Neural cell (in vitro differentiated cells): ENCODE data around the gene USH1C. TPM values are rescaled to one million over a fixed set of nuclear protein-coding genes. Genes with fewer than 3 reads are reported as not detected.

Experiments used
- H2AFZ ChIP-seq: fragments of 200-600, 300-800 bp; sonication (generic), shearing (Covaris generic); 2 replicates; pipeline ENCODE4 v1.6.0; 2014; ENCODE audit warnings: low read depth, mild to moderate bottlenecking, antibody characterized with exemption, low read length, moderate library complexity
- H3F3A ChIP-seq: fragments of 200-600 bp; shearing (Covaris generic); 2 replicates; pipeline ENCODE4 v1.6.1; 2016; ENCODE audit warnings: mild to moderate bottlenecking, moderate library complexity, mixed read lengths, antibody characterized with exemption, low read length; ENCODE audit not compliant: insufficient read depth, poor library complexity, severe bottlenecking
- H3K27ac ChIP-seq: fragments of 200-600, 300-800 bp; sonication (generic), shearing (Covaris generic); 2 replicates; pipeline ENCODE4 v1.5.1; 2014; ENCODE audit warnings: mild to moderate bottlenecking, low read length, moderate library complexity
- H3K27me3 ChIP-seq: fragments of 300-800, 200-600 bp; sonication (generic), shearing (Covaris generic); 2 replicates; pipeline ENCODE4 v1.6.0; 2014; ENCODE audit warnings: mild to moderate bottlenecking, low read depth, low read length, moderate library complexity; ENCODE audit not compliant: insufficient read depth
- H3K36me3 ChIP-seq: fragments of 300-800, 200-600 bp; sonication (generic), shearing (Covaris generic); 2 replicates; pipeline ENCODE4 v1.5.1; 2014; ENCODE audit warnings: mild to moderate bottlenecking, antibody characterized with exemption, low read length, moderate library complexity; ENCODE audit not compliant: insufficient read depth
- H3K4me2 ChIP-seq: fragments of 300-800, 200-600 bp; sonication (generic), shearing (Covaris generic); 2 replicates; pipeline ENCODE4 v1.6.0; 2014; ENCODE audit warnings: mild to moderate bottlenecking, low read length
- H3K4me3 ChIP-seq: fragments of 300-800, 200-600 bp; sonication (generic), shearing (Covaris generic); 2 replicates; pipeline ENCODE4 v1.5.1; 2014; ENCODE audit warnings: mild to moderate bottlenecking, low read length, moderate library complexity
- H3K79me2 ChIP-seq: fragments of 200-600 bp; shearing (Covaris generic); replicated peaks from 2 replicates; pipeline ENCODE4 v1.6.0; 2014; ENCODE audit warnings: mild to moderate bottlenecking, low read length, moderate library complexity; ENCODE audit not compliant: insufficient read depth
- H3K9ac ChIP-seq: fragments of 300-800, 200-600 bp; sonication (generic), shearing (Covaris generic); 2 replicates; pipeline ENCODE4 v1.6.1; 2016; ENCODE audit warnings: mild to moderate bottlenecking, low read length, mixed read lengths
- H3K9me2 ChIP-seq: fragments of 200-600 bp; shearing (Covaris generic); 2 replicates; pipeline ENCODE4 v1.6.1; 2016; ENCODE audit warnings: mild to moderate bottlenecking, low read length, mixed read lengths; ENCODE audit not compliant: insufficient read depth
- H3K9me3 ChIP-seq: fragments of 200-600, 300-800 bp; sonication (generic), shearing (Covaris generic); 2 replicates; pipeline ENCODE4 v1.6.1; 2016; ENCODE audit warnings: mild to moderate bottlenecking, mixed run types, low read length, moderate library complexity, mixed read lengths
- H4K20me1 ChIP-seq: fragments of 200-600 bp; shearing (Covaris generic); 2 replicates; pipeline ENCODE4 v1.6.1; 2016; ENCODE audit warnings: mild to moderate bottlenecking, mixed run types; ENCODE audit not compliant: insufficient read depth
- EP300 ChIP-seq: fragments of 450-650 bp; conservative IDR thresholded peaks from 2 replicates; pipeline ENCODE4 v1.6.1; 2014; ENCODE audit warnings: antibody characterized with exemption, mild to moderate bottlenecking, moderate library complexity; ENCODE audit not compliant: poor library complexity, severe bottlenecking
- EZH2 ChIP-seq: fragments of 200-600, 300-800 bp; shearing (Covaris generic), sonication (generic); IDR thresholded peaks from 2 replicates; pipeline ENCODE4 v1.6.1; 2014; ENCODE audit warnings: antibody characterized with exemption, low read length, borderline replicate concordance, mild to moderate bottlenecking; ENCODE audit not compliant: insufficient read depth, poor library complexity, severe bottlenecking
- MXI1 ChIP-seq: fragments of 450-650 bp; conservative IDR thresholded peaks from 2 replicates; pipeline ENCODE4 v1.6.1; 2014; ENCODE audit warnings: antibody characterized with exemption, mild to moderate bottlenecking; ENCODE audit not compliant: poor library complexity, severe bottlenecking
- REST ChIP-seq: IDR thresholded peaks from 2 replicates; pipeline ENCODE4 v1.6.1; 2012; ENCODE audit warnings: borderline replicate concordance
- SMC3 ChIP-seq: fragments of 450-650 bp; conservative IDR thresholded peaks from 2 replicates; pipeline ENCODE4 v1.6.1; 2014; ENCODE audit warnings: antibody characterized with exemption, mild to moderate bottlenecking, moderate library complexity; ENCODE audit not compliant: poor library complexity
- TAF1 ChIP-seq: IDR thresholded peaks from 2 replicates; pipeline ENCODE4 v1.6.1; 2012; ENCODE audit warnings: low read depth
- polyA plus RNA-seq: library from polyadenylated mRNA; depleted of rRNA; stranded (reverse); fragments of >200 nt; gene quantifications from 2 replicates; pipeline ENCODE4 v1.2.3, GENCODE V29; 2014
- TF ChIP-seq, protein P1 (sequence below): fragments of 450-650 bp; IDR thresholded peaks from 2 replicates; pipeline ENCODE4 v1.5.1; 2014; ENCODE audit warnings: antibody characterized with exemption, mild to moderate bottlenecking, moderate library complexity; ENCODE audit not compliant: poor library complexity, severe bottlenecking

USH1C gene
- polyA plus RNA-seq, 1 donor from 2014 or later = 0.67 TPM

DNA sequence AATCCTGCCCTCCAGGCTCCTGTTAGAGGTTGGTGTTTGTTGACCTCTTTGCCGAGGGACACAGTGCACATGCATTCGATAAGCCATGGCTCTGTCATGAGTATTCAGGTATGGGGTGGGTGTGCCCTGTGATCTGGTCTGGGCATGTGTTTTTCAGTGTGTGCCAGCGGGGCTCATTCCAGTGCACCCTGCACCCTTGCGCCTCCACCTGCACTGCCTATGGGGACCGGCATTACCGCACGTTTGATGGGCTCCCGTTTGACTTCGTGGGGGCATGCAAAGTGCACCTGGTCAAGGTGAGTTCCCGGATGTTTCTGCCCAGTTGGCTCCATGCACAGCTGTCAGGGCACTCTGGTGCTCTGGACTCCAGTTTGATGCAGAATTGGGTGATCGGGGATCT lies 47.1 kb upstream of the USH1C start:
- H3K27ac ChIP-seq = no peak overlapping the region
- TF ChIP-seq EZH2 (no peak), REST (no peak), TAF1 (no peak), EP300 (no peak)
- no peaks in the 10 kb centered on the region for H4K20me1 ChIP-seq
- H3K4me2 ChIP-seq = no peak overlapping the region
- H3K4me3 ChIP-seq = no peak overlapping the region
- H2AFZ ChIP-seq = no peak overlapping the region
- no peaks in the 10 kb centered on the region for H3K9me2 ChIP-seq
- no peaks in the 10 kb centered on the region for H3K79me2 ChIP-seq
- H3K9ac ChIP-seq = no peak overlapping the region
- H3K36me3 ChIP-seq = no peaks in the 10 kb centered on the region
- H3K27me3 ChIP-seq = no peaks in the 10 kb centered on the region
- peaks cover 4% of the 10 kb centered on the region for H3K9me3 ChIP-seq
- no peaks in the 10 kb centered on the region for H3F3A ChIP-seq

DNA sequence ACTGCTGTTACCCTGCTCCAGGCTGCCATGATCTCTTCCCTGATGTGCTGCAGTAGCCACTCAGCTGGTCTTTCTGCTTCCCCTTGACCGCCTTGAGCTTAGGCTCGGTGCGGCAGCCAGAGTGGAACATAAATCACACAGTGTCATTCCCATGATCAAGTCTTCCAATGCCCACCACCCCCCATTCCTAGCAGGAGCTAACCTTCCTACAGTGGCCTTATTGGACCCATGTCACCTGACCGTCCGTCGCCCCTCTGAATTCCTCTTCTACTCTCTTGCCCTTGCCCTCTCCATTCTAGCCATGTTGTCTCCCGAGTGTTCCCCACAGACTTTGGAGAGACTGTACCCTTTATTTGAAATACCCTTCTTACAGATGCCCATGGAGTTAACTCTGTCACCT lies 46.2 kb upstream of the USH1C start:
- Histone ChIP-seq H2AFZ (no peak overlapping the region), H3K27ac (no peak overlapping the region), H3K4me2 (no peak overlapping the region), H3K36me3 (no peaks in the 10 kb centered on the region), H3K79me2 (no peaks in the 10 kb centered on the region), H3K4me3 (no peak overlapping the region), H3K9me2 (no peaks in the 10 kb centered on the region), H3K27me3 (no peaks in the 10 kb centered on the region), H4K20me1 (no peaks in the 10 kb centered on the region), H3K9me3 (peaks cover 4% of the 10 kb centered on the region), H3K9ac (no peak overlapping the region), H3F3A (no peaks in the 10 kb centered on the region)
- TF ChIP-seq TAF1 (no peak), EZH2 (no peak), MXI1 (no peak), EP300 (no peak)
- TF ChIP-seq, protein P1, sequence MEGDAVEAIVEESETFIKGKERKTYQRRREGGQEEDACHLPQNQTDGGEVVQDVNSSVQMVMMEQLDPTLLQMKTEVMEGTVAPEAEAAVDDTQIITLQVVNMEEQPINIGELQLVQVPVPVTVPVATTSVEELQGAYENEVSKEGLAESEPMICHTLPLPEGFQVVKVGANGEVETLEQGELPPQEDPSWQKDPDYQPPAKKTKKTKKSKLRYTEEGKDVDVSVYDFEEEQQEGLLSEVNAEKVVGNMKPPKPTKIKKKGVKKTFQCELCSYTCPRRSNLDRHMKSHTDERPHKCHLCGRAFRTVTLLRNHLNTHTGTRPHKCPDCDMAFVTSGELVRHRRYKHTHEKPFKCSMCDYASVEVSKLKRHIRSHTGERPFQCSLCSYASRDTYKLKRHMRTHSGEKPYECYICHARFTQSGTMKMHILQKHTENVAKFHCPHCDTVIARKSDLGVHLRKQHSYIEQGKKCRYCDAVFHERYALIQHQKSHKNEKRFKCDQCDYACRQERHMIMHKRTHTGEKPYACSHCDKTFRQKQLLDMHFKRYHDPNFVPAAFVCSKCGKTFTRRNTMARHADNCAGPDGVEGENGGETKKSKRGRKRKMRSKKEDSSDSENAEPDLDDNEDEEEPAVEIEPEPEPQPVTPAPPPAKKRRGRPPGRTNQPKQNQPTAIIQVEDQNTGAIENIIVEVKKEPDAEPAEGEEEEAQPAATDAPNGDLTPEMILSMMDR = no peak

GRCh38 chr11:17588721-17589120 lies 44.5 kb upstream of the USH1C start:
- Histone ChIP-seq H3K4me2 (no peak overlapping the region), H2AFZ (no peak overlapping the region), H3K27ac (no peak overlapping the region), H3K9me2 (no peaks in the 10 kb centered on the region), H4K20me1 (no peaks in the 10 kb centered on the region), H3K27me3 (no peaks in the 10 kb centered on the region), H3K9ac (no peak overlapping the region), H3K36me3 (no peaks in the 10 kb centered on the region), H3F3A (no peaks in the 10 kb centered on the region), H3K79me2 (no peaks in the 10 kb centered on the region), H3K4me3 (no peak overlapping the region), H3K9me3 (peaks cover 3% of the 10 kb centered on the region)
- no peak for TF ChIP-seq SMC3
- TF ChIP-seq MXI1 = no peak
- no peak for TF ChIP-seq TAF1
- no peak for TF ChIP-seq EP300
